ENCODE measurements around the gene RCAN2.
"Not testable (repeated sequence)": the region's sequence is repeated elsewhere in the genome, so short reads cannot be mapped to it uniquely, and the experiment has no call there.

RCAN2 gene

DNA sequence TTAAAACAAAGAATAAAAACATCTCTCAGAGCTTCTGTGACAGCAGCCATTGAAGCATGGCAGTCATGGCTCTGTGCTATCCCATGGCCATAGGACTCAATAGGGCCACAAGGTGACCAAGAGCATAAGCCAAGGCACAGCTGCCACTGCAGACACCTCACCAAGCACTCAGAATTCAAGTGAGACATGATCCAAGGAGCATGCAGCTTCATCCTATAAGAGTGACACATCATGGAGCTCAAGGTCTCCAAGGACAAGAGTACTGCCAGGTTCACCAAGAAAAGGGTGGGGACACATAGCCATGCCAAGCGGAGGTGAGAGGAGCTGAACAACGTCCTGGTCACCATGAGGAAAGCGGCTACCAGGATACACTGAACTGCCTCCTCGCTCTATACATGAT is 53.0 kb downstream of the RCAN2 start:
- no peak for DNase-seq

DNA sequence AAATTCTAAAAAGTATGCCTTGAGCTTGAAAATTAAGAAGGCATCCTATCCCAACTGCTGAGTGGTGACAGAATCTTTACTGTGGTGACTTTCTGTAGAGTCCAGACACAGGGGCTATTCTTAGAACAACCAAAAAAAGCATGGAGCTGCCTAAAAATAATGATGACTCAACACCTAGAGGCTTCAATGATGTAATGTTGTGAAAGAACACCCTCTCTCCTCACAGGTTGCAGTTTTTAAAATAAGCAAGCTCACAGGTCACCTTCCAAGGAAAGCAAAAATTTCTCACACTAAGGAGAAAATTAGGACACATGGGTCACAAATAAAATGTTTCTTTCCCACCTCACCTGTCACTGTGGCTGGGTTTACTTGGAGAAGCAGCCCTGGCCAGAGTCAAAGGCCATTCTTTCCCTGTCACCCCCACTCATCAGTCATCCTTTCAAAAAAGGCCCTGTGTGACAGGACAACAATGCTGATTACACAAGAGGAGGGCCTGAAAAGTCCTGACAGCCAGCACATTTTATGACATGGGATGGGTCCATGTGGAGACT is 53.5 kb downstream of the RCAN2 start:
- DNase-seq = no peak

DNA sequence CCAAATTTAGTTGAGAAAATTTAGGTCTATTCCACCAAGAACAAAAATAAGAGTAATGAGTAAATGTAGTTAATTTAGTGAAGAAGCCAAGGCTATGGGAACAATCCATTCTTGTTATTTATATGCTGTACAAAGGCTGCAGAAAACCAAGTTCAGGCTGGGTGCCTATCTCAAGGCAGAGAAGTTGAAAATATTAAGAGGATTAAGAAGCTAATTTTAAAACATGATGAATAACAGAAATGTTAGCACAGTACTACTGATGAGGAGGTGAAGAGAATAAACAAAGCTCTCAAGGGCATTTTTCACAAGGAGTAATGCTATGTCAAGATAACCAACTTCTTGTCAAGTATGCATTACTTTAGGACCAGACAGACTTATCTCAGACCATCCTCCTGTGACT is 68.6 kb downstream of the RCAN2 start:
- DNase-seq = no peak

DNA sequence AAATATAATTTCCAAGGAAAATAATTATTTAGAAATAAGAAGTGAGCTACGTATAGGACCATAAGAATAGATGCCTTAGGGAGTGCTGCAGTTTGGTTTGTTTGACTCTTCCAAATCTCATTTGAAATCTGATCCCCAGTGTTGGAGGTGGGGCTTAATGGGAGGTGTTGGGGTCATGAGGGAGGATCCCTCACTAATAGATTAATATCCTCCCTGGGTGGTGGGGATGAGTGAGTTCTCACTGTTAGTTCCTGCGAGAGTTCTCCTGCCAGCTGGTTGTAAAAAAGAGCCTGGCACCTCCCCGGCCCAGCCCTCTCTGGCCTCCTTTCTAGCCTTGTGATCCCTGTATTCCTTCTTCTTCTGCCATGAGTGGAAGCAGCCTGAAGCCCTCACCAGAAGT is 69.3 kb downstream of the RCAN2 start:
- DNase-seq = no peak

DNA sequence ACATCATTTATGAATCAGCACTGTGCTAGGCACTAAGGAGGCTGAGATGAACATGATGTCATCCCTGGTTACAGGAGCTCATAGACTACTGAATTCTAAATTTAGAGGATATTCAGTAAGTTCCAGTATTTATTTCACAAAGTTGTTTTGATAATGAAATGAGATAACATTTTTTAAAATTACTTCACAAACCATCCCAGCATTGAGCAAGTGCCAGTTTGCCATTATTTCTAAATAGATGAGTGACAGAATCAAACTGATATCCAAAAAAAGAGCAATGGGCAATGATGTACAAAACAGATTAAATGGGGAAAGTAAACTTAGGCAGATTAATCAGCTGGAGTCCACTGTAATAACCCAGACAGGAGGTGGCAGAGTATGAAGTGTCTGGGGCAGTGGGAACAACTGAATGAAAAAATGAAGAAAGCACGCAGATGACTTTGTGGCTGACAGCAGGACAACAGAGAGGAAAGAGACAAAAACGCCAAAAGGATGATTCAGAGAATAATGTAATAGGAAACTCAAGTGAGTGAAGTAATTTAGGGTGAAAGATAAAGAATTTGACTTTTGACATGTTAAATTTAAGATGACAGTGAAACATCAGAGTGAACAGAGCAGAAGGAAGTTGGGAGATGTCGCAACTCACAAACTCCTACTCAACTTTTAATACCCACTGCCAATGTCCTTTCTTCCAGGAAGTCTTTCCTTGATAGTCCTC is 70.2 kb downstream of the RCAN2 start:
- no peak for DNase-seq

DNA sequence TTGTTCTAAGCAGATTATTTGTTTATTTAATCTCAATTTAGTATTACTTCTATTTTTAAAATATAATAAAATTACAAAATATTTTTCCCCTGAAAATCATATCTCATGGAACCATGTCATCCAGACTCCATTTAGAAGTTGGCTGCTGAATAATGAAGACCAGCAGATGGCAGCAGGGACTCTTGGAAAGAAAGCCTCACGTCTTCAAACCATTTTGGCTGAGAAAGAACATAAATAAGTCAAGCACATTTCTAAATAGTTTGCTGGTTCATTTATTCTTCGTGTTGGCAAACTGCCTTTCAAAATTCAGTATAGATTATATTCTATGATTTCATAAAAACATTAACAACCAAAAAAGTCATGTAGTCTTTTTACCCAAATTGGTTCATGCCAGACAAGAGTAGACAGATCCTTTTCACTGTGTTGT is 71.7 kb downstream of the RCAN2 start:
- peak; percentile 12 for DNase-seq

DNA sequence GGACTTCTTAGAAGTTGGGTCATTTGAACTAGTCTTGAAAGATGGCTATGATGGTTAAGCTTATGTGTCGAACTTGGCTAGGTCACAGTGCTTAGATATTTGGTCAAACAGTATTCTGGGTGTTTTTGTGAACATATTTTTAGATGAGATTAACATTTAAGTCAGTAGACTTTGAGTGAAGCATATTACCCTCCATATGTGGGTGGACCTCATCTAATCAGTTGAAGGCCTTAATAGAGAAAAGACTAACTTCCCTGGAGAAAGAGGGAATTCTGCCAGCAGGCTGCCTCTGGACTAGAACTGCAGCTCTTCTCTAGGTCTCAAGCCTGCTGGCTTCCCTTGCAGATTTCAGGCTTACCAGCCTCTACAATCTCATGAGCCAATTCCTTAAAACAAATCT is 76.9 kb downstream of the RCAN2 start:
- no peak for DNase-seq

DNA sequence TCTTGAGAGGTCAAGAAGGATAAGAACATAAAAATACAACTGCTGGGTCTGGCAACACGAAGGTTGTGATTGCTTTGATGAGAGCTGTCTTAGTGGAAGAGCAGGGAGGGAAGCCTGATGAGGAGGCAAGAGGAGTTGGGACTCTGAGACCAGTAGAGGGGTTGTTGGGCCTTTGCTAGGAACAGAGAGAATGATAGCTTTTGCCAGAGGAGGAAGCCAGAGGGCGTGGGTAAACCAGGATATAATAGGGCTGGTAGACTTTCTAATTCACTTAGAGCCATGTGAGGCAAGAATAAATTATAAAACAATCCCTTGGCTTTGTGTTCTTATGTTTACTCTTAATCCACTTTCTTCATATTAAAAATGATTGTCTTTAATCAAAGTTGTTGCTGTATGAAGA is 78.6 kb downstream of the RCAN2 start:
- no peak for DNase-seq

DNA sequence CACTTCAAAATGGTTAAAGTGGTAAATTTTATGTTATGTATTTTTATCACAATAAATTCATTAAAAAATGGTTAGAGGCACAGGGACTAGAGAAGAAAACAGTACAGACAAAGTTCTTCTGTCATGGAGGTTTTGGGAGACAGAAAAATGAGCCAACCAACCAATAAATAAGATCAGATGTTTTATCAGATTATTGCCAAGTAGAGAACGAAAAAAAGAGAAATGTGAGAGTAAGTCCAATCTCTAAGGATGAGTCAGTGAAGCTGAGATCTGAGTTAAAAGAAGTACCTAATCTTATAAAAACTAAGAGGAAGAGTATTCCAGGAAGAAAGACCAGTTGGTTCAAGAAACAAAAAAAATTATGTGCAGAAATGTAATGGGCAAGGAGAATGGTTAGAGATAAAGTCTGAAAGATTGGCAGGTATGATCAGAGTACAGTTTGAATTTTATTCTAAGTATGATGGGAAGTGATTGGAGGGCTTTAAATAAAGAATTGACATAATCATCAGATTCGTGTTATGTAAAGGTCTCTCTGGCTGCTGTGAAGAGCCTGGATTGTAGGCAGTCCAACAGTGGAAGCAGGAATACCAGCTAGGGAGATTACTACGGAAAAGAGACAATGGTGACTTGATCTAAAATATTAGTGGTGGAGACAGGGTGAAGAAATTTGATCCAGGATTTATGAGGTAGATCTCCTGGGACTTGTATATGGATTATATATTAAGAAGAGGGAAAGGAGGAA is 79.6 kb downstream of the RCAN2 start:
- no peak for DNase-seq

DNA sequence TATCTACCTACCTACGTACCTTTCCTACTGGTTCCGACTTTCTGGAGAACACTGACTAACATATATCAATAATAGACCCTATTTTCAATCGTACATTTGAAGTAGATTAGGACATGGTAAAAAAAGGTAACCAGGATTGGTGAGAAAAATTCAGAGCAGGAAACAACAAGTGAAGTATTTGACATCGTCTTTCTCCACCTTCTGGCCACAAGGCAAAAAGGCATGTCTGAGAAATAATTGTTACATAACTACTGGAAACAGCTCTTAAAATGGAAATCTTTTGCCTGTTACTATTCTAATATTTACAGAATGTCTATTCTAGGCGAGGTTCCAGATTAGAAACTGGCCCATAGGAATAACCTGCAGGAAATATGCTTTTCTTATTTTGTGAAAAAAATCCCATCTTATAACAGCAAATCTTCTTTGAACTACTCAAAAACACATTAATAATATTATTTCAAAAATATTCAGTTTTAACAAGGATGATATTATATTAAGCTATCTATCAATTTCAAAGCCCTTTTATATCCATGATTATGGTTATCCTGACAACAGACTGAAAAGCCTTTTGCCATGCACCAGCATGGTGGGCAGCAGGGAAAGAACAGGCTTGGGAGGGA is 80.8 kb downstream of the RCAN2 start:
- DNase-seq = peak; percentile 15

DNA sequence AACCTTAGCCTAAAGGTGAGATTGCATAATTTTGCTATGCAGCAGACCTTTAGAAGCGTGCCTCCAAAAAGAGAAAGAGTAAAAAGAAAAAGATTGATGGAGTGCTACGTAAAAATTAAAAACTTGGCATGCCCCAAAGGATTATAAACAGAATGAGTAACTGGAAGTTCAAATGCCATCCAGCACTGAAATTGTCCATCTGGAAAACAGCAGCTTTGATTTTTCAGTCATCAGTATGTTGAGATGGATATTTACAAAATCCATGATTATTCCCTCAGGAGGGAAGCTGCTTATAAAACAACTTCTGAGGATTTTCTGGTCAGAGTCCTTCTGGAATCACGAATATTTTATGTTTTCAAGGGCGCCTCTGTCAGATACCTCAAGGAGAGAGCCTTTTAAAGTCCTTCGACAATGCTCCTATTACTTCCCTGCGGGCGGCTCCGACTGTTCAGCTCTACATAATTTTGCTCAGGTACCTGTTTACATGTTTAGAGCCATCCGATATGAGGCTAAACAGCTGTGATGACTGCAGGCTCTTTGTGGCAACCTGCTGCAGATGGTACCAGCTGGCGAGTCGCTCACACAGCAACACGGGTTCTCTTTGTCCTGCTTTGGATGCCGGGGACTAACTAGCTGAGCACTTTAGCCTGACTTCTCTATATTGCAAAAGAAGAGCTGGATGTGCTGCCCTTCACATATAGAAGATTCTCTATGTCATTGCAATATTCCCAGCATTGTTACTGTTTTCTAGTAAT is 83.3 kb downstream of the RCAN2 start:
- DNase-seq = no peak

DNA sequence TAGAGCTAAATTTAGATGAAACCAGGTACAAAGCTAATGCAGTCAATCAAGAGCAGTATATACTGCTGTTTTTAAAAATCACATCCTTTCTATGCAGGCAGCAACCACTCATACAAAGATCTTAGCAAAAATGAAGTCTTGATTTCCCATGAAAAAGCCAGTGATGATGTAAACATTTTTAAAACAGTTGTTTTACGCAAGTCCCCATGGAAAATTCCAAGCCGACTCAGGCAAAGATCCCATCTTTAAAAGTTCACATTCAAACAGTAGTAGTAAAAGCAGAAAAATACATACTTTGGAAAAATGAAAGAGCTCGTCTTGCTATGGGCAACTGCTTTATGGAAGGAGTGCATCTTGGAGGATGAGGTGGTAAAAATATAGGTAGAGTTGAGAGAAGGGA is 84.0 kb downstream of the RCAN2 start:
- DNase-seq = no peak

DNA sequence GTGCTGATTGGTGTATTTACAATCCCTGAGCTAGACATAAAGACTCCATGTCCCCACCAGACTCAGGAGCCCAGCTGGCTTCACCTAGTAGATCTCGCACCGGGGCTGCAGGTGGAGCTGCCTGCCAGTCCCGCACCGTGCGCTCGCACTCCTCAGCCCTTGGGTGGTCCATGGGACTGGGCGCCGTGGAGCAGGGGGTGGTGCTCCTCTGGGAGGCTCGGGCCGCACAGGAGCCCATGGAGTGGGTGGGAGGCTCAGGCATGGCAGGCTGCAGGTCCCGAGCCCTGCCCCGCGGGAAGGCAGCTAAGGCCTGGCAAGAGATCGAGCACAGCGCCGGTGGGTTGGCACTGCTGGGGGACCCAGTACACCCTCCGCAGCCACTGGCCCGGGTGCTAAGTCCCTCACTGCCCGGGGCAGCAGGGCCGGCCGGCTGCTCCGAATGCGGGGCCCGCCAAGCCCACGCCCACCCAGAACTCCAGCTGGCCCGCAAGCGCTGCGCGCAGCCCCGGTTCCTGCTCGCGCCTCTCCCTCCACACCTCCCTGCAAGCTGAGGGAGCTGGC is 85.5 kb downstream of the RCAN2 start:
- DNase-seq = not testable (repeated sequence)

DNA sequence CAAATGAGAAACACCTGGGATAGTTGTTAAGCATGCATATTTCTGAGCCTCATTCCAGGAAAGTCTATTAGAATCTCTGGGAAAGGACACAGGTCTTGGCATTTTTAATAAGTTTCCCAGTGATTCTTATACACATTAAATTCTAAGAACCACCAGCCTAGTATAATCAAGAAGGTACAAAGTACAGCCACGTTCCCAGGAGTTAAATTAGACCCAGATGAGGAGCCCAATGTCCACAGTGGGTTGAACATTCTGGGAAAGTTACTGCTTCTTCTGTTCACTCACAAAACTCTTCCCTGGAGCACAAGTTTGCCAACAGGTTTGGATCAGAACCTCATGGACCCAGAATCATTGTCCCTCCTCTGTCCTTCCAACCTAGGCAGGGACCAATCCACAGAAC is 90.4 kb downstream of the RCAN2 start:
- no peak for DNase-seq

DNA sequence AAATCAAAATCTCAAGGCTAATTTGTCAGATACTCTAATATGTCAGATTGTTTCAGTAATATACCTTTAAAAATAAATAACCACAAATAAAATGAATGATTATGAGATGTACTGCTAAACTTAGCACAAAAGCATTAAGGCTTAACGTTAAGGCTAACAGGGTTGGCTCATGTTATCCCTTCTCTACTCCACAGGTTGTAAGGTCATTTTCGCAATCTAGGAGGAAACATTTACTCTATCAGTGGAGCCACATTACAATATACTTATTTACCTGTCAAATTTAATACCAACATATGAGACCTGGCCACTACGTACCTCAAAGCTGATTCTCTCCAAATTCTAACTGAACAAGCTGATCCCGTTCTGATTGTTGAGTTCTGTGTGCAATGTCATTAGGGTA is 95.7 kb downstream of the RCAN2 start:
- no peak for DNase-seq

DNA sequence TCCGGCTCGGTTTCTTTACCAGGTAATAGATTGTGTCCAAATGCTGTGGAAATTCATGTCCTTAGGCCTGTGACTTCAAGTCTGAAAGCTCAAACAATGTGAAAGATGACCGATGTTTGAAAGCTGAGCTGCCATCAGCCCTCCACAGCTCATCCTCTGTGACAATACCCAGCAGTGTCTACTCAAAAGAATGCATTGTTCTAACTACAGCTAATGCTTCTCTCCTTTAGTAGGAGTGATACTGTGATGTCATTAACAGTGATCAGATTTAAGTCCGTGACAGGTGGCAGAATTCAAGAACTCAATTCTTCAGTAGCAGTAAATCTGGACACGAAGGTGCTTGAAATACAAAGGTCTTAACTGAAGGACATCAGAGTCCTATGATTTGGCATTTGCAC is 97.3 kb downstream of the RCAN2 start:
- DNase-seq = no peak

DNA sequence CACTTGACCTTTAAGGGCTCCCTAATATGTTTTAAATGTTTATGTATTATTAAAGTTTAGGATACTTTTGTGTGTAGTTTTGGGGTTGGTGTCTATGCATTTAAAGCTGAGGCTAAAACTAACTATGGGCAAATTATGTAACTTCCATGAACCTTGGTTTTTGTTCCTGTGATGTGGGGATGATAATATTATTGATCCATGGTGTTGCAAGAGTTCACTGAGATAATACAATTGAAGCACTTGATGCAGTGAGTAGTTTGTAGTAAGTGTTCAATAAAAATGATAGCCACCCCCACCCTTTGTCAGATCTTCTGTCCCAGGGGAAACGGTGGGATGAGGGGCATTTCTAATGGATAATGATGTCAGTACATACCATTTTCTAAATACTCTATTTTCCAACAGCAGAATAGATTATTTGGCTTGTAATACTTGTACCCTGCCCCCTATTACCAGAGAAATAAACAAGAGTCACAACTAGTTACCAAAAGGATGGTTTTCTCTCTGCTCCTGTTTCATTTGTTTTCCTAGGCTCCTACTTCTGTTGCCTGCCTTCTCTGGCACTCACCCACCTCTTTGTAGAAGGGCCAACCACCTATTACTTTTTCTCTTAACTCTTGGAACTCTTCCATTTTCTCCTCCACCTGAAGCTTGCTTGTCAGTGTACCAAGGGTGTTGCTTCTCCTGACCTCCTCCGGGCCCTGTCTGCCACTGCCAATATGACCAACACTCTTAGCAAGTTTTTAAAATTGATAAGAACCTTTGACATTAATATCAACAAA is 97.9 kb downstream of the RCAN2 start:
- DNase-seq = no peak

DNA sequence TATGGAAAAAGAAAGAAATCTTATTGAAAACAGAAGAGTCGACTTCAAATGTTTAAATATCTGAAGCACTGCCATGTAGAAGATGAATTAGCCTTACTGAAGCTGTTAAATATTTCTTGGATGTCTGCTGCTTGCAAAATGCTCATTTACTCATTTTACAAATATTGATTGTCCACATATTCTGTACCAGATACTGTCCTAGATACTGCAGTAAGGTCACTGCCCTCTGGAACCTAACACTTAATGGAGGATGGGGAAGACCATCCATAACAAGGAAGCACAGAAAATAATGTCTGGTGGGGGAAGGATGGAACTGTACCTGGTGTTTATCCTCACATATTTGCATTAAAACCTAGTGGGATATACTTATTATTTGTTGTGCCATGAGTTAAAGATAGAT is 99.0 kb downstream of the RCAN2 start:
- DNase-seq = no peak

DNA sequence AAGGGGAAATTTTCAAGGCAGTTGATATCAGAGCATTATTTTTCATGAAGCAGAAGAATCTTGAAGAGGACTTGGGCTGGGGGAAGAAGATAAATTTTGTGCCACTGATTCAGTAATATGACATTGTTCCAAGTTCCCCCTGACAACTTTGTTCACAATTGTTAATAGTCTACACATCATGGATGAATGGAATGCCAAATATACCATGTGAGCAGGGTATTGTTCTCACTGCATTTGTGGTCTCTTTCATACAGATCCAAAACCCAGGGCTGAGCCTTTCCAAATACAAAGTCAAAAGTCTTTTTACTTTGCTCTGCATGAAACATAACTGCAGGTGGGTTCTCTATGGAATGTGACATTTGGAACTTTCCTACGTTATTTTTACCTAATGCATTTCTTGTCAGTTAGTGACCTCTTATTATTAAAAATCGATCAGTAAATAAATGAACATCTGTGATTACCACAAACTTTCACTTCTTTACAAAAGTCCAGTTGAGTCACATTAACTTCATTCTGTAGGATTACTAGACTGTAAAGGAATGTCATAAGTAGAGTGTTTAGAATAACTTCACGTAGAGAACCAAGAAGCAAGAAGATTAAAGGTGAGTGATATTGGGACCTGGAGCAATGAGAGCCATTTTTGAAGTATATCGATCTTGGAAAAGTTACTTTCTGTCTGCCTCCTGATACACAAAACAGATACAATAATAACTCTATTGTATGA is 100.9 kb downstream of the RCAN2 start:
- no peak for DNase-seq

DNA sequence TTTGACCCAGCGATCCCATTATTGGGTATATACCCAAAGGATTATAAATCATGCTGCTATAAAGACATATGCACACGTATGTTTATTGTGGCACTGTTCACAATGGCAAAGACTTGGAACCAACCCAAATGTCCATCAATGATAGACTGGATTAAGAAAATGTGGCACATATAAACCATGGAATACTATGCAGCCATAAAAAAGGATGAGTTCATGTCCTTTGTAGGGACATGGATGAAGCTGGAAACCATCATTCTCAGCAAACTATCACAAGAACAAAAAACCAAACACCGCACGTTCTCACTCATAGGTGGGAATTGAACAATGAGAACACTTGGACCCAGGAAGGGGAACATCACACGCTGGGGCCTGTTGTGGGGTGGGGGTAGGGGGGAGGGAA is 103.5 kb downstream of the RCAN2 start:
- not testable (repeated sequence) for DNase-seq

DNA sequence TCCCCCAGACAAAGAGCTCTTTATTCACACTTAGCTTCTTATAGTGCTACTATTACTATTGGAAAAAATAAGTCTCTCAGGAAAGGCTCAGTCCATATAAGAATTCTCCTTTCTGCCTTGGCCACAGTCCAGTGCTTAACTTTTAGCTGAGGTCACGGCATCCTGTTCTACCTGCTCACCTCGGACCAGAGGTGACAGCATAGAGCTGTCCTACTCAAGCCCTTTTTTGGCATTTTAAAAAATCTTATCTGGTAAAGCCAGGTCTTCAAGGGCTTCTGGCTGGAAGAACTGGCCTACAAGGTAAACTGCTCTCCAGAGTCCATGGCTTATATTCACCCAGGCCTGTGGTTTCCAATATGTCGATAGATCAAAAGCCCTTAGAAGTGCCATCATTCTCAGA is 109.7 kb downstream of the RCAN2 start:
- DNase-seq = no peak
